Neural progenitor cell (in vitro differentiated cells): Measurements from ENCODE around the gene PTPN2.

Experiments used
- EZH2 ChIP-seq: fragments of 200-600 bp; sonication (generic); IDR thresholded peaks from 2 replicates; pipeline ENCODE4 v1.6.1; 2017; ENCODE audit warnings: antibody characterized with exemption, mild to moderate bottlenecking, moderate library complexity
- EZH2phosphoT487 ChIP-seq: fragments of 200-600 bp; sonication (generic); IDR thresholded peaks from 2 replicates; pipeline ENCODE4 v1.6.1; 2017; ENCODE audit warnings: antibody characterized with exemption
- TF ChIP-seq, protein P1 (sequence below): fragments of 200-600 bp; sonication (generic); IDR thresholded peaks from 2 replicates; pipeline ENCODE4 v1.5.1; 2017; ENCODE audit warnings: antibody characterized with exemption, mild to moderate bottlenecking

GRCh38 chr18:12837747-12838146 is 46.3 kb downstream of the PTPN2 start:
- TF ChIP-seq EZH2phosphoT487, result no peak
- no peak for TF ChIP-seq EZH2
- TF ChIP-seq, protein P1, sequence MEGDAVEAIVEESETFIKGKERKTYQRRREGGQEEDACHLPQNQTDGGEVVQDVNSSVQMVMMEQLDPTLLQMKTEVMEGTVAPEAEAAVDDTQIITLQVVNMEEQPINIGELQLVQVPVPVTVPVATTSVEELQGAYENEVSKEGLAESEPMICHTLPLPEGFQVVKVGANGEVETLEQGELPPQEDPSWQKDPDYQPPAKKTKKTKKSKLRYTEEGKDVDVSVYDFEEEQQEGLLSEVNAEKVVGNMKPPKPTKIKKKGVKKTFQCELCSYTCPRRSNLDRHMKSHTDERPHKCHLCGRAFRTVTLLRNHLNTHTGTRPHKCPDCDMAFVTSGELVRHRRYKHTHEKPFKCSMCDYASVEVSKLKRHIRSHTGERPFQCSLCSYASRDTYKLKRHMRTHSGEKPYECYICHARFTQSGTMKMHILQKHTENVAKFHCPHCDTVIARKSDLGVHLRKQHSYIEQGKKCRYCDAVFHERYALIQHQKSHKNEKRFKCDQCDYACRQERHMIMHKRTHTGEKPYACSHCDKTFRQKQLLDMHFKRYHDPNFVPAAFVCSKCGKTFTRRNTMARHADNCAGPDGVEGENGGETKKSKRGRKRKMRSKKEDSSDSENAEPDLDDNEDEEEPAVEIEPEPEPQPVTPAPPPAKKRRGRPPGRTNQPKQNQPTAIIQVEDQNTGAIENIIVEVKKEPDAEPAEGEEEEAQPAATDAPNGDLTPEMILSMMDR, result no peak
